ENCODE measurements around the gene TAP1.

The TAP1 gene

GRCh38 chr6:32854376-32855178, 1.1 kb upstream of the TAP1 start:
- peak; percentile 67 for DNase-seq (ENCODE audit: low spot score)
- TF ChIP-seq CTCF (IDR thresholded peaks at IDR 0.05; ENCODE audit: borderline replicate concordance, control extremely low read depth, extremely low read depth, insufficient read depth, missing control alignments): no peak
- in situ Hi-C loops (cut with MboI; ENCODE audit: low sequenced_read_pairs, unreplicated experiment): no loop called here

- in situ Hi-C loops (cut with MboI; ENCODE audit: low sequenced_read_pairs, unreplicated experiment): no loop called here
- TF ChIP-seq CTCF (IDR thresholded peaks at IDR 0.05; ENCODE audit: borderline replicate concordance, control extremely low read depth, extremely low read depth, insufficient read depth, missing control alignments): no peak
- DNase-seq (ENCODE audit: low spot score): peak; percentile 70
Observed at GRCh38 chr6:32852844-32853540, 512 bp downstream of the TAP1 start.

- TF ChIP-seq CTCF (IDR thresholded peaks at IDR 0.05; ENCODE audit: borderline replicate concordance, control extremely low read depth, extremely low read depth, insufficient read depth, missing control alignments): no peak
- peak; percentile 42 for DNase-seq (ENCODE audit: low spot score)
- in situ Hi-C loops (cut with MboI; ENCODE audit: low sequenced_read_pairs, unreplicated experiment): no loop called here
Observed at GRCh38 chr6:32852018-32852843, 1.3 kb downstream of the TAP1 start.

GRCh38 chr6:32851025-32851424, 2.5 kb downstream of the TAP1 start:
- DNase-seq (ENCODE audit: low spot score): no peak
- TF ChIP-seq CTCF (IDR thresholded peaks at IDR 0.05; ENCODE audit: borderline replicate concordance, control extremely low read depth, extremely low read depth, insufficient read depth, missing control alignments): no peak
- in situ Hi-C loops (cut with MboI; ENCODE audit: low sequenced_read_pairs, unreplicated experiment): no loop called here

- in situ Hi-C loops (cut with MboI; ENCODE audit: low sequenced_read_pairs, unreplicated experiment): no loop called here
- no peak for TF ChIP-seq CTCF (IDR thresholded peaks at IDR 0.05; ENCODE audit: borderline replicate concordance, control extremely low read depth, extremely low read depth, insufficient read depth, missing control alignments)
- no peak for DNase-seq (ENCODE audit: low spot score)
Observed at GRCh38 chr6:32849126-32849525, 4.4 kb downstream of the TAP1 start.

- no peak for TF ChIP-seq CTCF (IDR thresholded peaks at IDR 0.05; ENCODE audit: borderline replicate concordance, control extremely low read depth, extremely low read depth, insufficient read depth, missing control alignments)
- DNase-seq (ENCODE audit: low spot score): no peak
- in situ Hi-C loops (cut with MboI; ENCODE audit: low sequenced_read_pairs, unreplicated experiment): no loop called here
Observed at GRCh38 chr6:32847795-32848194, 5.7 kb downstream of the TAP1 start.

Measured in GM13976 (cell line).